H1 (cell line): Measurements from ENCODE around the gene KIZ. TPM values are rescaled to one million over a fixed set of nuclear protein-coding genes. Genes with fewer than 3 reads are reported as not detected.

Source experiments
- CTCF ChIA-PET: fragments of 300-600 bp; sonication (Branson Sonifier 250); formaldehyde crosslinking; loops from one replicate; lab custom pipeline; 2021; ENCODE audit not compliant: partially characterized antibody; lab: Charles Lee
- POLR2A ChIA-PET: fragments of 300-600 bp; sonication (Branson Sonifier 250); formaldehyde crosslinking; loops from one replicate; lab custom pipeline; 2021; ENCODE audit warnings: inconsistent platforms; ENCODE audit not compliant: partially characterized antibody; lab: Charles Lee
- DNase-seq, 2 experiments: peaks; one replicate each; pipeline versions ENCODE4 v3.0.0 to v3.0.0-alpha.2; 2010 to 2022; ENCODE audit warnings: low spot score in 2 of 2, low read depth in 1 of 2, mixed read lengths in 1 of 2
- FAIRE-seq: peaks from 2 replicates; lab custom pipeline; 2011; peaks lifted over from hg19 to GRCh38; lab: Jason Lieb, UNC
- H2AFZ ChIP-seq: 2 replicates; pipeline ENCODE4 v1.8.1; 2012; ENCODE audit warnings: low read length, inconsistent platforms
- H2AK5ac ChIP-seq: 2 replicates; pipeline ENCODE4 v1.6.1; 2013; ENCODE audit warnings: low read depth, low read length
- H2BK120ac ChIP-seq: replicated peaks from 2 replicates; pipeline ENCODE3; 2013; ENCODE audit warnings: low read depth, low read length, inconsistent platforms
- H2BK12ac ChIP-seq: 2 replicates; pipeline ENCODE4 v1.6.1; 2013; ENCODE audit warnings: low read depth, low read length
- H2BK15ac ChIP-seq: 2 replicates; pipeline ENCODE4 v1.6.1; 2013; ENCODE audit warnings: low read length
- H2BK20ac ChIP-seq: 2 replicates; pipeline ENCODE4 v1.6.1; 2013; ENCODE audit warnings: low read length
- H2BK5ac ChIP-seq: 2 replicates; pipeline ENCODE4 v1.6.1; 2013; ENCODE audit warnings: low read depth, low read length
- H3K14ac ChIP-seq: 2 replicates; pipeline ENCODE4 v1.6.1; 2013; ENCODE audit warnings: inconsistent platforms; ENCODE audit not compliant: insufficient read length
- H3K18ac ChIP-seq: 2 replicates; pipeline ENCODE4 v1.6.1; 2013; ENCODE audit warnings: low read length; ENCODE audit errors: extremely low read depth
- H3K23ac ChIP-seq: 2 replicates; pipeline ENCODE4 v1.6.1; 2013; ENCODE audit warnings: inconsistent platforms; ENCODE audit not compliant: insufficient read length
- H3K23me2 ChIP-seq: 2 replicates; pipeline ENCODE4 v1.6.1; 2013; ENCODE audit warnings: low read depth, low read length
- H3K27ac ChIP-seq: 2 replicates; pipeline ENCODE4 v1.6.1; 2011; ENCODE audit warnings: low read depth, low read length, inconsistent platforms
- H3K27me3 ChIP-seq, 4 experiments: replicated peaks in 1 of 4; 1 replicate in 1 of 4; 2 replicates in 3 of 4; pipeline versions ENCODE4 v1.6.1 to v1.8.1; 2011 to 2013; ENCODE audit warnings: low read length in 3 of 4, mild to moderate bottlenecking in 3 of 4, inconsistent platforms in 2 of 4, mixed read lengths in 2 of 4, moderate library complexity in 1 of 4; ENCODE audit not compliant: control insufficient read depth in 3 of 4, insufficient read depth in 3 of 4; ENCODE audit errors: extremely low read depth in 1 of 4
- H3K36me3 ChIP-seq, 4 experiments: 2 replicates each; pipeline versions ENCODE4 v1.6.1 to v1.8.1; 2011 to 2013; ENCODE audit warnings: mild to moderate bottlenecking in 4 of 4, low read length in 3 of 4, moderate library complexity in 2 of 4, control low read depth in 1 of 4, inconsistent platforms in 1 of 4; ENCODE audit not compliant: insufficient read depth in 4 of 4, control insufficient read depth in 2 of 4
- H3K4ac ChIP-seq: replicated peaks from 2 replicates; pipeline ENCODE3; 2013; ENCODE audit warnings: low read length, low read depth, mixed read lengths, inconsistent platforms; ENCODE audit not compliant: insufficient read length
- H3K4me1 ChIP-seq, 4 experiments: replicated peaks in 1 of 4; 1 replicate in 1 of 4; 2 replicates in 3 of 4; pipeline versions ENCODE4 v1.6.1 to v1.8.1; 2011 to 2013; ENCODE audit warnings: low read length in 3 of 4, inconsistent platforms in 2 of 4, mixed read lengths in 1 of 4; ENCODE audit not compliant: insufficient read depth in 4 of 4, control insufficient read depth in 3 of 4
- H3K4me2 ChIP-seq, 2 experiments: 2 replicates each; pipeline versions ENCODE4 v1.6.1 to v1.8.1; 2011 to 2013; ENCODE audit warnings: low read depth in 2 of 2, low read length in 2 of 2, control low read depth in 1 of 2, inconsistent platforms in 1 of 2, mild to moderate bottlenecking in 1 of 2; ENCODE audit not compliant: insufficient read depth in 1 of 2
- H3K4me3 ChIP-seq, 4 experiments: fragments of 200-600, 300-600 bp in 1 of 4; sonication (generic), shearing (Covaris generic), sonication (Bioruptor Twin) in 1 of 4; 2 replicates each; pipeline versions ENCODE4 v1.5.1 to v1.8.1; 2011 to 2016; ENCODE audit warnings: low read length in 4 of 4, low read depth in 3 of 4, control low read depth in 2 of 4, inconsistent platforms in 2 of 4, mild to moderate bottlenecking in 2 of 4, mixed read lengths in 1 of 4, moderate library complexity in 1 of 4; ENCODE audit not compliant: insufficient read depth in 2 of 4; ENCODE audit errors: extremely low read depth in 1 of 4
- H3K56ac ChIP-seq: replicated peaks from 2 replicates; pipeline ENCODE3; 2013; ENCODE audit warnings: low read depth, mild to moderate bottlenecking, mixed read lengths, low read length, inconsistent platforms; ENCODE audit not compliant: insufficient read length
- H3K79me1 ChIP-seq: 2 replicates; pipeline ENCODE4 v1.6.1; 2013; ENCODE audit warnings: low read depth, low read length, control low read depth
- H3K79me2 ChIP-seq, 2 experiments: 2 replicates each; pipeline versions ENCODE4 v1.6.1 to v1.8.1; 2012 to 2013; ENCODE audit warnings: low read length in 2 of 2, mild to moderate bottlenecking in 2 of 2, inconsistent platforms in 1 of 2; ENCODE audit not compliant: insufficient read depth in 2 of 2, control insufficient read depth in 1 of 2
- H3K9ac ChIP-seq, 4 experiments: replicated peaks in 1 of 4; 1 replicate in 1 of 4; 2 replicates in 3 of 4; pipeline versions ENCODE4 v1.6.1 to v1.8.1; 2011 to 2013; ENCODE audit warnings: low read depth in 3 of 4, low read length in 3 of 4, control low read depth in 2 of 4, mild to moderate bottlenecking in 2 of 4, moderate library complexity in 2 of 4, inconsistent platforms in 1 of 4; ENCODE audit errors: extremely low read depth in 1 of 4
- H3K9me3 ChIP-seq, 2 experiments: 2 replicates each; pipeline versions ENCODE4 v1.6.1 to v1.8.1; 2012 to 2013; ENCODE audit warnings: mild to moderate bottlenecking in 2 of 2, moderate library complexity in 2 of 2, control low read depth in 1 of 2, inconsistent platforms in 1 of 2, low read depth in 1 of 2, low read length in 1 of 2, mixed read lengths in 1 of 2; ENCODE audit not compliant: insufficient read depth in 2 of 2
- H4K20me1 ChIP-seq, 2 experiments: replicated peaks in 1 of 2; 2 replicates each; pipeline versions ENCODE3 to v1.8.1; 2011 to 2013; ENCODE audit warnings: inconsistent platforms in 2 of 2, low read length in 2 of 2, mild to moderate bottlenecking in 1 of 2; ENCODE audit not compliant: insufficient read depth in 2 of 2, control insufficient read depth in 1 of 2
- H4K5ac ChIP-seq: 2 replicates; pipeline ENCODE4 v1.6.1; 2013; ENCODE audit warnings: low read length, low read depth, mixed read lengths, inconsistent platforms; ENCODE audit not compliant: insufficient read length
- H4K8ac ChIP-seq: 2 replicates; pipeline ENCODE4 v1.8.0; 2013; ENCODE audit warnings: mild to moderate bottlenecking, moderate library complexity, low read length, inconsistent platforms; ENCODE audit not compliant: insufficient read depth; ENCODE audit errors: extremely low read depth
- H4K91ac ChIP-seq: replicated peaks from 2 replicates; pipeline ENCODE3; 2013; ENCODE audit warnings: low read length, mixed read lengths, inconsistent platforms; ENCODE audit not compliant: insufficient read length
- ASH2L ChIP-seq: fragments of 200-600, 300-600 bp; sonication (generic); IDR thresholded peaks from one replicate; pipeline ENCODE4 v1.7.1; 2017; ENCODE audit warnings: low read length
- CEBPB ChIP-seq: IDR thresholded peaks from 2 replicates; pipeline ENCODE4 v1.6.1; 2012; ENCODE audit warnings: low read depth, low read length
- GABPA ChIP-seq: IDR thresholded peaks from 2 replicates; pipeline ENCODE4 v1.6.1; 2011; ENCODE audit warnings: mild to moderate bottlenecking, low read length, moderate library complexity, borderline replicate concordance; ENCODE audit not compliant: insufficient read depth
- HDAC6 ChIP-seq: IDR thresholded peaks from one replicate; pipeline ENCODE4 v1.7.1; 2012; ENCODE audit warnings: low read depth, mild to moderate bottlenecking, inconsistent platforms, low read length, moderate library complexity
- KDM5A ChIP-seq: fragments of 200-600 bp; IDR thresholded peaks from 2 replicates; pipeline ENCODE4 v1.7.1; 2012; ENCODE audit warnings: mild to moderate bottlenecking, low read length, inconsistent platforms, mixed read lengths
- MAX ChIP-seq: IDR thresholded peaks from 2 replicates; pipeline ENCODE4 v1.6.1; 2012; ENCODE audit warnings: inconsistent platforms
- RNF2 ChIP-seq: fragments of 200-900, 300-1000 bp; sonication (generic); IDR thresholded peaks from 2 replicates; pipeline ENCODE4 v1.7.1; 2016; ENCODE audit warnings: borderline replicate concordance, low read depth, mild to moderate bottlenecking, antibody characterized with exemption, low read length; ENCODE audit not compliant: poor library complexity, severe bottlenecking; ENCODE audit errors: missing control alignments
- WGBS, 2 experiments: shearing (Covaris generic) in 1 of 2; methylation state at CpG; one replicate each; pipeline versions ENCODE4 v1.1.6 to v1.1.7; 2013 to 2015; ENCODE audit warnings: low lambda C conversion rate in 2 of 2, mixed read lengths in 2 of 2, inconsistent platforms in 1 of 2, low coverage in 1 of 2, missing lambda C conversion rate in 1 of 2; ENCODE audit not compliant: insufficient replicate concordance in 2 of 2, insufficient coverage in 1 of 2, insufficient read length in 1 of 2; ENCODE audit errors: extremely low coverage in 1 of 2, missing lambda C conversion rate in 1 of 2; 5-methylcytosine and 5-hydroxymethylcytosine counted together
- polyA plus RNA-seq, 7 experiments: library from polyadenylated mRNA; depleted of rRNA in 3 of 7; stranded (reverse) in 5 of 7; unstranded in 2 of 7; fragments of >200 nt in 5 of 7; fragments of 200-250 nt in 2 of 7; gene quantifications; 1 replicate in 5 of 7; 2 replicates in 1 of 7; 4 replicates in 1 of 7; pipeline versions ENCODE4 v1.2.1 to v1.2.3, GENCODE V29; 2011 to 2013; ENCODE audit warnings: missing spikeins in 2 of 7, mixed read lengths in 2 of 7
- total RNA-seq: library from RNA; stranded (reverse); fragmentation: NEBNext Ultra II Directional; extraction: Animal tissue kit (Norgen Biotek cat#: 25700); gene quantifications from 2 replicates; pipeline ENCODE4 v1.2.1, GENCODE V29; 2021

The KIZ gene
- total and polyA plus RNA-seq, 2 of the 8 experiments (the other 6 are each of a cell fraction or from before 2014, with no cell fraction given) = 13.0 to 51.7 TPM

GRCh38 chr20:21262812-21263211 lies 136.9 kb downstream of the KIZ start:
- peaks cover 8 to 11% of the 10 kb centered on the region in 2 experiments; a peak in 2 of 4 replicates for H3K9me3 ChIP-seq
- H3K23me2 ChIP-seq = no peaks in the 10 kb centered on the region
- no peak overlapping the region for H2AFZ ChIP-seq
- POLR2A ChIA-PET = no interaction called here
- FAIRE-seq (no peak), DNase-seq (no peak)
- no peak overlapping the region for H4K91ac ChIP-seq
- no peak overlapping the region for H3K4me2 ChIP-seq
- no peak overlapping the region for H2BK5ac ChIP-seq
- no peak overlapping the region for H3K27ac ChIP-seq
- H3K56ac ChIP-seq = no peak overlapping the region
- no peak overlapping the region for H3K23ac ChIP-seq
- H3K36me3 ChIP-seq = no peaks in the 10 kb centered on the region
- H4K8ac ChIP-seq = no peak overlapping the region
- 82% methylated on average over 2 of the region's 2 CpGs; no CpG with 5 or more reads in 1 of the 2 experiments for WGBS, 2 experiments
- no peaks in the 10 kb centered on the region for H3K79me2 ChIP-seq
- no peaks in the 10 kb centered on the region for H3K27me3 ChIP-seq
- H4K20me1 ChIP-seq = no peaks in the 10 kb centered on the region
- no peak overlapping the region for H2BK120ac ChIP-seq
- no peak overlapping the region for H3K14ac ChIP-seq
- H3K9ac ChIP-seq = no peak overlapping the region
- no peaks in the 10 kb centered on the region for H3K79me1 ChIP-seq
- H2BK20ac ChIP-seq = no peak overlapping the region
- no peak overlapping the region for H3K4me3 ChIP-seq
- H3K4ac ChIP-seq = no peak overlapping the region
- no peak overlapping the region for H2AK5ac ChIP-seq
- H3K4me1 ChIP-seq = no peaks in the 10 kb centered on the region; a peak in 1 of 7 replicates
- no peak overlapping the region for H4K5ac ChIP-seq
- no peak overlapping the region for H2BK12ac ChIP-seq
- no peak for TF ChIP-seq GABPA
- no peak for TF ChIP-seq CEBPB
- no peak for TF ChIP-seq MAX
- TF ChIP-seq RNF2 = no peak
- TF ChIP-seq ASH2L = no peak
- TF ChIP-seq KDM5A = no peak
- no peak for TF ChIP-seq HDAC6
- no peak overlapping the region for H3K18ac ChIP-seq
- CTCF ChIA-PET = interaction anchor here (1.1 to 1.7 kb wide), 2 partner anchors 27 to 227 kb away, joined by 3 to 10 read pairs; no protein-coding TSS in a partner anchor
- H2BK15ac ChIP-seq = no peak overlapping the region
